Measurements from ENCODE around the gene TGM3.

TGM3 gene

DNA sequence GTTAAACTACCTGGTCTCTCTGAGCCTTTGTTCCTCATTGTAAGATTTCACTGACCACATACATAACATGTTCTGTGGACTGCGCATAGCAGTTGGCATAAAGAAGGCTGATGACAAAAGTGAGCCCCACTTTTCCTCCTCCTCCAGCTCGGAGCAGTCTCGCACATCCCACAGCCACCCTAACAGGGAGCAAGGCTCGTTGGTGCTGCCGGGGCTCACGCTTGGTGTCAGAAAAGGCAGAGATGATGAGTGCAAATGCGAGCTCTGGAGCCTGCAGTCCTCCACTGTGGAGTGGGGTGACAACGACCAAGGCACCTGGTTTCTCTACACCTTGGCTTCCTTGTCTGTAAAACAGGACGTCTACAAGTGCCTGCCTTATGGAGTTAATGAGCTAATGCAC lies 9.7 kb downstream of the TGM3 start:
- no peak for DNase-seq (ENCODE audit: low read depth in 1 of 2, low spot score in 1 of 2)

DNA sequence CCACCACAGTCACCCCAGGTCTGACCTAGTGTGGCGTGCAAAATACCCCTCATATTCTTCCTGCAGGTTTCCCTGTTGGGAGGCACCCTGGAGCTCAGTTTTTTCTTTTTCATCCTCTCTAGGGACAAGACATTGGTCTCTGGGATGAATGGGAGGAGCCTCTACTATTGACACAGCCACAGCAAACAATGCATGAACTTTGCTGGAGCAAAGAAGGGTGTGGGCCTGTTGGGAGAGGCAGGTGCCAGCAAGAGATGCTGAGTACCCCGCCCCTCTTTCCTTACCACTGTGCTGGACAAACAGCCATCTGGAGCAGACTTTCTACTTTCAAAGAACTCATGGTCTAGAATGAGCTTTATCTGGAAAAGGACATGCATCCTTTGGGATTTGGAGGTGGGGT lies 10.1 kb downstream of the TGM3 start:
- no peak for DNase-seq (ENCODE audit: low read depth in 1 of 2, low spot score in 1 of 2)

DNA sequence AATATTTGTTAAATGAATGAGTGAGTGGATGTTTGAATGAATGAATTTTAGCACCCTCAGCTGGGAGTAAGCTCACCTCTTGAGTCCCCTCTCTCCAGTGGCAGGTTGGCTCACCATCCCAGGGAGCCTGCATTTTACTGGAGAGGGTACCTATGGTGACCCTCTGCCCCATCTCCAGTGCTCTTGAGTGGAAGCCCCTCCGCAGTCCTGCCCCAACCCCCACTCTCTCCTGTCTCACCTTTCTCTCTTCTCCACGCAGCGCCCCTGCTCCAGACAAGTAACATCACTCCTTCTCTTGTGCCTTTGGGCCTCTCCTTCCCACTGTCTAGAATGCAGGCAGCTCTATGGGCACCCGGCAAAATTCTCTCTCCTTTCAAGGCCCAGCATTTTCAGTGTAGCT lies 11.3 kb downstream of the TGM3 start:
- DNase-seq (ENCODE audit: low read depth in 1 of 2, low spot score in 1 of 2) = no peak

DNA sequence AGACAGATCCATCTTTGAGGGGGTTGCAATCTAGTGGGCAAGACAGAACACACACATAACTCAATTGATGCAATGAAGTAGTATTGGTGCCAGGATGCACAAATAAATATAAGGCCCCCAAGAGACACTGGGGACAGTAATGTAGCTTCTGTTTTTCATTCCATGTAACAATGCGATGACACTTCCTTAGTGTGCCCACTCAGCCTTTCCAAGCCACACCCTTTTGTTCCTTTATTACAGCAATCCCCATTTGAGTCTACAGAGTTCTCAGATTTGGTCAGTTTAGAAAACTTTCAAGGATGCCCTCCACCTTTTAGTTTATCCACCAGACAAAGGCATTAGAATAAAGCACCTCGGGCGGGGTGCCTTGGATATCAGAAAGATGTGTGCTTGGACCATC lies 15.5 kb downstream of the TGM3 start:
- DNase-seq (ENCODE audit: low read depth in 1 of 2, low spot score in 1 of 2) = no peak

DNA sequence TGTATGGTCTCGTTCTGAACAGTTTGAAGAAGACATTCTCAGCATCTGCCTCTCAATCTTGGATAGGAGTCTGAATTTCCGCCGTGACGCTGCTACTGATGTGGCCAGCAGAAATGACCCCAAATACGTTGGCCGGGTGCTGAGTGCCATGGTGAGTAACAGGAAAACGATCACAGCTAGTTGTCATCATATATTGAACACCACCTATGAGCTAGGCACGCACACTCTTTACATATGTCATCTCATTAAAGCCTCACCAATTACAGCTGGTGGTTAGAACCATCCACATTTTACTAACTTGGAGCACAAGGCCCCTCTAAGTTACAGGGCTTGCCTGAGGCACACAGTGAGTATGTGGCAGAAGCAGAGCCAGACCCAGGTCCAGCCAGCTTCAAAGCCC lies 17.1 kb downstream of the TGM3 start:
- DNase-seq (ENCODE audit: low read depth in 1 of 2, low spot score in 1 of 2) = no peak

DNA sequence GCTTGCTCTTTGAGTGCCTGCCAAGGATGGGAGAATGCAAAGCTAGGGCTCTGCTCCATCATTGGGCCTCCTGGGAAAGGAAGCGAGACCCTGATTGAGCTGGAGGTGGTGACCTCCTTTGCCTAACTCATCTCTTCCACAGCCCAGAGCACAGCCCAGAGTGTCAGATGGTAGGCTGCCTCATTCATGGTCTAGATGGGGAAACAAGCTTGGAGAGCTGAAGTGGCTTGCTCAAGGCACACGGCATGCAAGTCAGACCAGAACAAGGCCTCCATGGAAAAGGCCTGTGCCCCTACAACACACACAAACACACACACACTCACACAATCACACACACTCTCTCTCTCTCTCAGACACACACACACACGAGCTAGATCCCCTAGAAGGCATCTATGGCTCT lies 17.5 kb downstream of the TGM3 start:
- DNase-seq (ENCODE audit: low read depth in 1 of 2, low spot score in 1 of 2) = no peak

DNA sequence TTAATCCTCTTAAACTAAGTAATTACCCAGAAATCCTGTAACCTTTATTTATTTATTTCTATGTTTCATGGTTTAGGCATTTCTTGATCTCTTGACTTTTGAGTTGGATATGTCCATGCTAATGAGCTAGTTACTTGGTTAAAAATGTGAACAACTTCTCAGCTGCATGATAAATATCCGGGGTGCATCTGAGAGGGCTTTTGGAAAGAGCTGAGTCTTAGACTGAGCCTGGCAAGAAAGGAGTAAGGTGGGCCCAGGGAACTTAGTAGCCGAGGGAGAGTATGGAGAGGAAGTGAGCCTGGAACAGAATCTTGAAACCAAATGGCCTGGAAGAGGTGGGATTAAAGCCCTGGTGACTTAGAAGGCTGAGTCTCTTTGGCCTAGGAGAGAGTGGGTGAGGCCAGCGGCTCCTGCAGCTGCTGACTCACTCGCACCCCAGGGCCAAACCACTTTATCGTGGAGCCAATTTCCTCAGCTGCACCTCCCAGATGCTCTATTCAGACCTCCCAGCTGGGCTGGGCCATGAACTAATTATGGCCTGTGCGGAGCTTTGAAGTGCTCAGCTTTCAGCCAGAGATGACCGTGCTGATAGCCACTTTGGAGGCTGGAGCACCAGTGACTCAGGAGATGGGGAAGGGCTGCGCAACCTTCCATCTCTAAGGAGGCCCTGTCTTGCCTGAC lies 19.1 kb downstream of the TGM3 start:
- DNase-seq (ENCODE audit: low read depth in 1 of 2, low spot score in 1 of 2) = no peak

DNA sequence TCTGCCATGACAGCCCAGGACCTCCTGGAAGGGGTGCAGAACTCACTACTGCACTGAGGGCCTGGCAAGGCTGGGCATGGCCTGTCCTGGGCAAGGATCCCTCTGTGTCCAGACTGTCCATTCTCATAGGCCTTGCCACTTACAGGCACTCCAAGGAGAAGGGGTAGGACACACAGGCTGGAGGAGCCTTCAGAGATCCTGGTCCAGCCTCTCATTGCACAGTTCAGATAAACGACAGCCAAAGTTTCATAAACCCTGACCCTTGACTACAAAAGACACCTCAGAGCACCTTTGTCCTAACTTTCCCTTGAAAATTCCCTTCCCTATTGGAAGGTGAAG lies 19.6 kb downstream of the TGM3 start:
- no peak for DNase-seq (ENCODE audit: low read depth in 1 of 2, low spot score in 1 of 2)

DNA sequence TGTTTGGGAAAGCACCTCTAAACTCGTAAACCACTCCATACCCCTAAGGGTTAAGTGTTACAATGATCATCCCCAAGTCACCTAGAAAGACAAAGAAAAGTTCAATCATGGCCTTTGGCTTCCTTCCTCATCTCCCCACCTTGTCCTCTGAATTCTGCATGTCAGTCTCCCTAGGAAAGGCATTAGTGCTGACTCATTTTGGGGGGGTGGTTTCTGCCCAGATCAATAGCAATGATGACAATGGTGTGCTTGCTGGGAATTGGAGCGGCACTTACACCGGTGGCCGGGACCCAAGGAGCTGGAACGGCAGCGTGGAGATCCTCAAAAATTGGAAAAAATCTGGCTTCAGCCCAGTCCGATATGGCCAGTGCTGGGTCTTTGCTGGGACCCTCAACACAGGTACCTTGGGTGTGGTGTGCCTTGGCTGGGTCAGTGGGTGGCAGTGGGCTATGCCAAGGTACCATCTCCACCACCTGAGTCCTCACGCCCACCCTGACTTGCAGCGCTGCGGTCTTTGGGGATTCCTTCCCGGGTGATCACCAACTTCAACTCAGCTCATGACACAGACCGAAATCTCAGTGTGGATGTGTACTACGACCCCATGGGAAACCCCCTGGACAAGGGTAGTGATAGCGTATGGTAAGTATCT lies 21.2 kb downstream of the TGM3 start:
- DNase-seq (ENCODE audit: low read depth in 1 of 2, low spot score in 1 of 2) = no peak

DNA sequence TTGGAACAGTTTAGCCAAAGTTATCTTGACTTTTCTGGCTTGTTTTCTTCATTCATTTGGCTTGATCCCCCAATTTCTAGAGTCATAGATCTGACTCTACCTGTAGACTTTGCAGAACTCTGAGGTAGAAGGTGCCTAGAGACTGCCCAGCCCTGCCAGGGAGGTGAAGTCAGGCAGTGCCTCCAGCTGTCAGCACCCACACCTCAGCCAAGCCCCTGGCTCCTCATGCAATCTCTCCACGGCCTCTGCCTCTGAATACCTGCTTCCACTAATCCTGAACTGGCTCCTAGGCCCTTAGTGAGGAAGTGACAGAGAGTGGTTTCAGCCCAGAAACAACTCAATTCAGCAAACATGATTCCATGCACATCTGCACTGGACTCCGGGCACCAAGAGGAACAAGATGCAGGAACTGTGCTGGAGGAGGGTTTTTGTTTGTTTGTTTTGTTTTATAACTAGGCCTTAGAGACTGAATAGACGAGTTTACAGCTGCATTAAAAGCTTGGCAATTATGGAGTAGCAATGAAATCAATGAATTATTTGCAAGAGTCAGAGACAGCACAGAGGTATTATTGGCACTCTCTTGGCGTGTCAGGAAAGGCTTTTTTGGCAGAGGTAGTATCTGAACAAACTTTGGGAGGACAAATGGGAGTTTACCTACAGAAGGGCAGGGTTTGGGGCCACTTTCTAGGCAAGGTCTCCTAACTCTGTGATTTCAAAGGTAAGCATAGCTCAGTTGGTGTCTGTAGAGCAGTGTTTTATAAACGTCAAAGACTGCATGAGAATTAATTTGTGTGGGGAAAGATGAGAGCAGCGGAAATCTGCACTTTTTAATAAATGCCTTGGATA lies 25.2 kb downstream of the TGM3 start:
- DNase-seq (ENCODE audit: low read depth in 1 of 2, low spot score in 1 of 2) = no peak

DNA sequence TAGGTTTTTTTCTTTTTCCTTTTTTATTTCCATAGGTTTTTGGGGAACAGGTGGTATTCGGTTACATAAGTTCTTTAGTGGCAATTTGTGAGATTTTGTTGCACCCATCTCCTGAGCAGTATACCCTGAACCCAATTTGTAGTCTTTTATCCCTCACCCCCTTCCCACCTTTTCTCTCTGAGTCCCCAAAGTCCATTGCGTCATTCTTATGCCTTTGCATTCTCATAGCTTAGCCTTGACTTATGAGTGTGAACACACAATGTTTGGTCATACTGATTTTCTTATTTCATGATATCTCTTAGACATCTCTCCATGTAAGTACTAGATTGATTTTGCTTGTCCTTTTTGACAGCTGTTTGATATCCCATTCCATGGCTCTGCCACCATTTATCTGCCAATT lies 27.2 kb downstream of the TGM3 start:
- DNase-seq (ENCODE audit: low read depth in 1 of 2, low spot score in 1 of 2) = no peak

DNA sequence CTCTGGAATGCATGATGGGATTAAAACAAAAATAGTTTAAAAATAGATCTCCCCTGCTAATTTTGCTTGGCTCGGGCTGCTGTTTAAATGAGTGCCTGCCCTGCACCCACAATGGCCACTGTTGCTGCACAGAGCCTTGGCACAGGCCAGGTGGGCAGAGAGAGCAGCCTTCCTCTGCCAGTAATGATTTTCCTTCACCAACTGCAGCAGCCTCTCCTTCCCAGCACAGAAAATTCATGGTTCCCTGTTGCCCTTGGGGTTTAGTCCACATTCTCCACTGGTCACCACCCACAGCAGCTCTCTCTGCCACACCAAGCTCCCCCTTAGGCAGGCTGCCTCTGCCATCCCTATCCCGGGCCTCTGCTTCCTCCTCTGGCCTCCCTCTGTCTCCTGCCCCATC lies 30.2 kb downstream of the TGM3 start:
- no peak for DNase-seq (ENCODE audit: low read depth in 1 of 2, low spot score in 1 of 2)

DNA sequence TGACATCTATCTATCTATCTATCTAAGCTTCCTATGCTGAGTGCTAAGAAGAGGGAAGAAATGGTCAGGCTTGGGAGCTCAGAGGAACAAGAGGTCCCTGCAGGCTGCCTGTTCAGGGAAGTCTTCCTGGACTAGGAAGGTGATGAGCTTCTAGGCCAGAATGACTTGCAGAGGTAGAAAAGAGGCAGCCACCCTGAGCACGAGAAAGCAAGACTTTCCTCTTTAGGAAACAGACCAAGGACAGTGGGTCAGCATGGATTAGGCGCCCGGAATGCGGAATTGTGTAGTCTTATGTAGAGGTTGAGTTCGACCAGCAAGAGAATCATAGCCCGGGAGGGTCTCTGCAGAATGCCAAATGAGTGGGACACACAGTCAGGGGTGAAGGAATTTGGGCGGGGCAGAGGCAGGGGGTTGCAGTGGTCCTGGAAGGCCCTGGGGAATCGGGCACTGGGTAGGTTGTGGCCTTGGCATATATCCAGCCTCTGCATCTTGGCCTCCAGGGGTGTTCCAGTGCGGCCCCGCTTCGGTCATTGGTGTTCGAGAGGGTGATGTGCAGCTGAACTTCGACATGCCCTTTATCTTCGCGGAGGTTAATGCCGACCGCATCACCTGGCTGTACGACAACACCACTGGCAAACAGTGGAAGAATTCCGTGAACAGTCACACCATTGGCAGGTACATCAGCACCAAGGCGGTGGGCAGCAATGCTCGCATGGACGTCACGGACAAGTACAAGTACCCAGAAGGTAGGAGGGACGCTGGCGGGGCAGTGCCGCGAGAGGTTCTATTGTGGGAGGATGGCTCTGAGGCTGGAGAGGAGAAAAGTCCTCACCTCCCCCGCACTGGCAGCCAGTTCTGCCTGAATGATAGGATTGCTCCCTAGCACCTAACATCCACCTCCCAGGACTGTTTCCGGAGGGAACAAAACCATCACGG lies 32.1 kb downstream of the TGM3 start:
- DNase-seq (ENCODE audit: low read depth in 1 of 2, low spot score in 1 of 2) = no peak

DNA sequence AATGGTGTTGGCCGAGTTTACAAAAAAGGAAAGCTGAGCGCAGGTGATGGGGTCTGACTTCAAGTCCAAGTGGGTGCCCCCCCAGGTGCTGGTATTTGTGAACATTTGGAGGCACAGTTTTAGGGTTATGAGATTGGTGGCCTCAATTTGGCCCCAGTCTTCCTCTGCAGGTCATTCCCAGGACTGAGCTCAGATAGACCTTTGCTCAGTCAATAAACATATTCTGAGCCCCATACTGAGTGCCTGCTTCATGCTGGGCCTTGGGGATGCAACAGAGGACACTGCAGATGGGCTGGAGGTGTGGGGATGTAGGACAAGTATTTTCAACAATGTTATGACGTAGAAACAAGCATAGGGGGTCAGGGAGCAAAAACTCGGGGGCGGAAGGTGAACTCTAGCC lies 33.5 kb downstream of the TGM3 start:
- DNase-seq (ENCODE audit: low read depth in 1 of 2, low spot score in 1 of 2) = no peak

DNA sequence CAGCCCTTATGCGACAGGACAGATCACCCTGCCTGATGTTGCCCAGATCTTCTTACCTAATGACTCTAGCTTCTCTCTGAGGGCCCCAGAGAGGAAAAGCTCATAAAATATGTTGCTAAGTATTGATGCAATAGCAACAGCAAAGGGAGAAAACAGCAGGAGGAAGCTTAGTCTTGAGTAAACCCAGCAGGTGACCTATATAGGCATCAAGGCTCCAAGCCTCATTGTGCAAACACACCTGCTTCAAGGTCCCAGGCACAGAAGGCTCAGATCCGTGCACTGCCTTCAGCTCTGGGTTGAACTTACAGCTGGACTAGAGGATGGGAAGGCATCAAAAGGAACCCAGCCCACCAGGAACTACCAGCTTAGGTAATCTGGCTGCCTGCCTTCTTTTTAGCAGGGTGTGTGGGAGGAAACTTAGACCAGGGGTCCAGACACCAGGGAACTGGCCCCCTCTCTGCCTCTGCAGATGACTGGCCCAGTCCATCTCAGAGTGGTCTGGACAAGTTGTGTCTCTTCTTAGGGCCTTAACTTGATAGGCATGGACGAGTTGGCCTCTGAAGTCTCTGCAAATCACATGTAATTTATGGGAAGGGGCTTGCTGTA lies 34.4 kb downstream of the TGM3 start:
- no peak for DNase-seq (ENCODE audit: low read depth in 1 of 2, low spot score in 1 of 2)

DNA sequence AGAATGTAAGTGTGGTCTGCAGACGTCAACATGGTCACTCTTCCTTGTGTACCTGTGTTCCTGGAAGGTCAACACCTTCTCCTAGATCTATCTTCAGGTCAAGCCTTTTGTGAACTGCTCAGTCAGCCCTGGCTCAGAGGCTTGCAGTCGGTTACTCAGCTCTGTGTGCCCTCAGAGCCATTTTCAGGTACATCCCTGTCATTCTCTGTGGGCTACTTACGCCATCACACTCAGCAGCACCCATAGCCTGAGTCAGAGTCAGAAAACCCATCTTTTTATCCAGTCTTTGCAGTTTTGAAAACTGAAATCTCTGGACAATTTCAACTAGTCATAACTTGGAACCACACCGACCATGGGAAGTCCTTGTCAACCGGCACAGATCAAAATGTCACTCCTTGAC lies 35.3 kb downstream of the TGM3 start:
- no peak for DNase-seq (ENCODE audit: low read depth in 1 of 2, low spot score in 1 of 2)

DNA sequence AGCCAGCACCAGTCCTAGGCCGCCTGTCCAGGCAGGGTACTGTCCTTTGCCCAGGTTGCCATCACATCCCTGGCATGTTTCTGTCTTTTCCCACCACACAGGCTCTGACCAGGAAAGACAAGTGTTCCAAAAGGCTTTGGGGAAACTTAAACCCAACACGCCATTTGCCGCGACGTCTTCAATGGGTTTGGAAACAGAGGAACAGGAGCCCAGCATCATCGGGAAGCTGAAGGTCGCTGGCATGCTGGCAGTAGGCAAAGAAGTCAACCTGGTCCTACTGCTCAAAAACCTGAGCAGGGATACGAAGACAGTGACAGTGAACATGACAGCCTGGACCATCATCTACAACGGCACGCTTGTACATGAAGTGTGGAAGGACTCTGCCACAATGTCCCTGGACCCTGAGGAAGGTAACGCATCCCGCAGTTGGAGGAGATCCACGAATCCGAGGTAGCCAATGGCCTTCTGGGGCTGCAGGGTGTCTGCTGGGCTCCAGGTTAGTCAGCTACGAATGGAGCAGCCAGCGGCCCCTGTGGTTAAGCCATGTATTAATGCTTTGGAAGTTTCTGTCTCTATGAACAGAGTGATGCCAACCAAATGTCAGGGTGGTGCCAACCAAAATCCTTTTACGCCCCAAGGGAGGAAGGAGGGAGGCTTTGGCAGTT lies 36.2 kb downstream of the TGM3 start:
- DNase-seq (ENCODE audit: low read depth in 1 of 2, low spot score in 1 of 2) = no peak

DNA sequence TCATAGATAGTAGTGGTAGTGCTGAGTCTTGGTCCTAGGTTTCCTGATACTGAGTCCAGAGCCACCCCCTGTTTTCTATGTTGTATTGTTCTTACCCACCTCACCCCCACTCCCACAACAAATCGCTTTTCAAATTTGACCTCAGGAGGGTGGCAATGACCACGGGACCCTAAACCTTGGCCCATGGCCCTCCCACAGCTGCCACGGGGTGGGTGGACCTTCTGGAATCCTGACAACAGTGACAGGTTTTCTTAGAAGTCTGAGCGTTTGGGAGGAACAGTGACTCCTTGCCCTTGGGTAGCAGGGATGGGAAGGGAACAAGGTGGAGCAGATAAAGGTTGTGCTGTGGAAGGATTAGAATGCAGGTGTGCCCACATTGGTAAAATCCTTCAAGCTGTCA lies 36.9 kb downstream of the TGM3 start:
- no peak for DNase-seq (ENCODE audit: low read depth in 1 of 2, low spot score in 1 of 2)

DNA sequence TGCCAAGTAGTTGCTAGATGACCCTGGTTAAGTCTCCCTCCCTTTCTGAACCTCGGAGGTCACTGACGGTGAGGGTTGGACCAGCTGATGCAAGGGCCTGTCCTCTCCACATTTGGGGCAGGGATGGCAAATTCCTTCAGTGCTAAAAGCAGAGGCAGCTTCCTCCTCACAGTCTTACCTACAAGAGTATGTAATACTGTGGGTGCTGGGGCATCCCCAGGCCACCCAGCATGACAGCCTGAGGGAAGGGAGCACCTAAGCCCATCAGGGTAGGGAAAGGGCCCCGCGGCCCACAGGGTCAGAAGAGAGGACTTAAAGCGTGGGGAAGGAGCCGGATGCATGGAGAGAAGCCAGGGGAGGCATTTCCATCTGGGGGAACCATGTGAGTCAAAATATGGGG lies 38.0 kb downstream of the TGM3 start:
- no peak for DNase-seq (ENCODE audit: low read depth in 1 of 2, low spot score in 1 of 2)

DNA sequence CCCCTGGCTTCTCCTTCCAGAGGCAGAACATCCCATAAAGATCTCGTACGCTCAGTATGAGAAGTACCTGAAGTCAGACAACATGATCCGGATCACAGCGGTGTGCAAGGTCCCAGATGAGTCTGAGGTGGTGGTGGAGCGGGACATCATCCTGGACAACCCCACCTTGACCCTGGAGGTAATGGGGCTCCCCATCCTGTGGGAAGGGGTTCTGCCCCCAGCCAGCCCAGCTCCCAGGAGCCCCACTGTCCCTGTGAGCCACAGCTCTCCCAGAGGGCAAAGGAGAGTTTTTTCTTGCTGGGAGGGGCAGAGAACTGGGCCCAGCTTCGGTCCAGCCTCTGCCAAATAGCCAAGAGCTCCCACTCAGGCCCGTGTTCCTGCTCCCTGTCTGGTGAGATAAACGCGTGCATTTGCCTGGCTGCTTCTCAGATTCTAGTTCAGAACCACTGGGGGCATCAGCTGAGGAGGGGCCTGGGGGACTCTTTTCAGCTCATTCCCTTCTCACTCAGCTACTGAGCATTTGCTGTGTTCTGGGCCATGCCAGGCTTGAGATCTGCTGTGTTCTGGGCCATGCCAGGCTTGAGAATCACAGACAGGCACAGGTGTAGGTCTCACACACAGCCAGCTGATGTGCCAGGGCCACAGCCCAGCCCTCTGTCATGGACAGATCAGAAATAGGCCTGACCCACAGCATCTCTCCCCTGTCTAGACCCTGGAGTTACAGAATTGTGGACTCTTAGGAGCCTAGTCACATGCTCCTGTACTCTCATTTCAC lies 39.5 kb downstream of the TGM3 start:
- DNase-seq (ENCODE audit: low read depth in 1 of 2, low spot score in 1 of 2) = no peak
